Duodenal mucosa (tissue), 2 donors: Measurements from ENCODE around the gene PIGX.
"Not testable (repeated sequence)": the region's sequence is repeated elsewhere in the genome, so short reads cannot be mapped to it uniquely, and the experiment has no call there.

Experiments
- H3K27ac ChIP-seq: one replicate; pipeline ENCODE4 v1.7.0; 2013; ENCODE audit warnings: low read depth, low read length
- H3K27me3 ChIP-seq, 2 donors: one replicate each; pipeline ENCODE4 v1.7.0; 2013; ENCODE audit warnings: low read length in 2 of 2, control low read depth in 1 of 2; ENCODE audit not compliant: insufficient read depth in 2 of 2, control insufficient read depth in 1 of 2
- H3K36me3 ChIP-seq, 2 donors: one replicate each; pipeline ENCODE4 v1.7.0; 2013; ENCODE audit warnings: low read length in 2 of 2, control low read depth in 1 of 2; ENCODE audit not compliant: insufficient read depth in 2 of 2, control insufficient read depth in 1 of 2
- H3K4me1 ChIP-seq, 2 donors: one replicate each; pipeline ENCODE4 v1.7.0; 2013; ENCODE audit warnings: low read length in 2 of 2, control low read depth in 1 of 2; ENCODE audit not compliant: insufficient read depth in 2 of 2, control insufficient read depth in 1 of 2
- H3K4me3 ChIP-seq, 2 donors: one replicate each; pipeline ENCODE4 v1.7.0; 2013; ENCODE audit warnings: low read length in 2 of 2, low read depth in 1 of 2
- H3K9ac ChIP-seq, 2 donors: one replicate each; pipeline ENCODE4 v1.7.0; 2013; ENCODE audit warnings: low read length in 2 of 2, low read depth in 1 of 2
- H3K9me3 ChIP-seq, 2 donors: one replicate each; pipeline ENCODE4 v1.7.0; 2013; ENCODE audit warnings: low read length in 2 of 2, control low read depth in 1 of 2; ENCODE audit not compliant: control insufficient read depth in 1 of 2

The PIGX gene

DNA sequence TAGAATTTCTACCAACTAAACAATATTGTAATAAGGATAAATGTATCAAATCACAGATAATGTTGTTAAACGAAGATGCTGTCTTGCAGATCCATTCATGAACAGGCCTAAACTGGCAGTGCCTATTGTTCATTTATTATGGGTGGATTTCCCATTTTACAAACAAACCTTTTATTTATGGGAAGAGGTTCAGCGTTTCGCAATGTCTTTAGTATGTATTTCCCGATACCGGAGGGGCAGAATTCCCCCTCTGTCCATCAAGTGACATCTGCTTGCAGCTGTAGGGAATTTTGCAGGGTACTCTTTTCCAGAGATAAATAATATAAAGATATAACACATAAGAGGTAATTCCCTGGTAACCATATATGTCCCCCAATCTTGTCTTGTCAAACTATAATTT lies 5.8 kb upstream of the PIGX start:
- H3K9me3 ChIP-seq: no peaks in the 10 kb centered on the region
- no peaks in the 10 kb centered on the region for H3K36me3 ChIP-seq
- no peak overlapping the region for H3K27ac ChIP-seq

DNA sequence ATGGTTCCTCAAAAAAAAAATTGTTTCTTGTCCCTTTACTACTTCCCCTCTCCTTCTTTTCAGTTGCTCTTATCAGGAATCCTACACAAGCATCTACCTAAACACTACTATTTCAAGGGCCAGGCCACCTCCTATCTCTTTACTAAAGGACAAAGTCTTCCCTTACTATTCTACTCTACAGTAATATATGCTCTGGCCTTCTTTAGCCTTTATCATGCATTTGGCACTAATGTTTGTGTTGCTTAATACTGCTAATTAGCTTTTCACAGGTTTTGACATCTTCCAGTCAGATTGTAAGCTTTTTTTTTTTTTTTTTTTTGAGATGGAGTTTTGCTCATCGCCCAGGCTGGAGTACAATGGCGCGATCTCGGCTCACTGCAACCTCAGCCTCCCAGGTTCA lies 5.4 kb upstream of the PIGX start:
- Histone ChIP-seq H3K27me3 (no peaks in the 10 kb centered on the region), H3K4me1 (peaks cover 7% of the 10 kb centered on the region in 2 donors), H3K36me3 (no peaks in the 10 kb centered on the region), H3K9ac (no peak overlapping the region), H3K27ac (no peak overlapping the region), H3K9me3 (no peaks in the 10 kb centered on the region), H3K4me3 (no peak overlapping the region)

More for the DNA sequence above, 5.8 kb upstream of the PIGX start:
- Histone ChIP-seq H3K9ac (no peak overlapping the region), H3K4me1 (peaks cover 3% of the 10 kb centered on the region in 2 donors), H3K27me3 (no peaks in the 10 kb centered on the region), H3K4me3 (no peak overlapping the region)

DNA sequence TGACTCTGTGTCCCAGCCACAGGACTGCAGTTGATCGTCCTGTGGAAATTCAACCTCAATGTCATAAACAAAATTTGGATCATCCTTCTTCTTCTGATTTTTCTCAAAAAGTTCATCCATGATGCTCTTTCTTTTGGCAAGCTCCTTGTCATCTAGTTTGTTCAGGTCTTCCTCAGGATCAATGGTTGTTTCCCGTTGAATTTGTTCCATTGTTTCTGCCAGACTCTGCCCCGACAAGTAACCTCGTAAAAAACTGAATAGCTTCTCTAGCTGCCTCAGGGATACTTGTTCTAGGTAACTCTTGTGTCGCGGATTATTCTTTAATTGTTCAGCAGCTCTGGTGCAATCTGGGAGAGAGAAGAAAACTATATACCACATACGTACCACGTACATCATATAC lies 4.6 kb upstream of the PIGX start:
- Histone ChIP-seq H3K27ac (no peak overlapping the region), H3K9me3 (no peaks in the 10 kb centered on the region), H3K4me3 (no peak overlapping the region), H3K4me1 (peaks cover 7 to 8% of the 10 kb centered on the region in 2 donors), H3K9ac (no peak overlapping the region), H3K36me3 (no peaks in the 10 kb centered on the region), H3K27me3 (no peaks in the 10 kb centered on the region)

DNA sequence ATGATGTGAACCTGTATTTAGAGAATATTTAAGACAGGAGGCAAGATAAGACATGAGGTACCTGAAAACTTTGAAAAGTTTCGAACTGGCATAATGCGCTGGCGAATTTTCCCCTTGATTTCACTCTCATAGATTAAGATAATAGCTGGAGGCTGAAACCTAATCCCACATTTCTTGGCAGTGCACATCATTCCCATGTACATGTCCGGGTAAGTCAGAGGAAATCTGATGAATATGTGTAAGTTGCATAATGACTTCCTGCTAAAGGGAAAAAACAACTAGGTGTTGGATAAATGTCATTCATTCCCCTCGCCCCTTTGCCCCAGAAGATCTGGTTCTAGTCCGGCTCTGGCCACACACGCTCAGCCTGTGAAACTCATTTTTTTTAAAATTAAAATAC lies 3.7 kb upstream of the PIGX start:
- Histone ChIP-seq H3K36me3 (no peaks in the 10 kb centered on the region), H3K27me3 (no peaks in the 10 kb centered on the region), H3K9ac (no peak overlapping the region), H3K4me3 (no peak overlapping the region), H3K9me3 (no peaks in the 10 kb centered on the region), H3K27ac (no peak overlapping the region), H3K4me1 (peaks cover 13% of the 10 kb centered on the region in 2 donors)

DNA sequence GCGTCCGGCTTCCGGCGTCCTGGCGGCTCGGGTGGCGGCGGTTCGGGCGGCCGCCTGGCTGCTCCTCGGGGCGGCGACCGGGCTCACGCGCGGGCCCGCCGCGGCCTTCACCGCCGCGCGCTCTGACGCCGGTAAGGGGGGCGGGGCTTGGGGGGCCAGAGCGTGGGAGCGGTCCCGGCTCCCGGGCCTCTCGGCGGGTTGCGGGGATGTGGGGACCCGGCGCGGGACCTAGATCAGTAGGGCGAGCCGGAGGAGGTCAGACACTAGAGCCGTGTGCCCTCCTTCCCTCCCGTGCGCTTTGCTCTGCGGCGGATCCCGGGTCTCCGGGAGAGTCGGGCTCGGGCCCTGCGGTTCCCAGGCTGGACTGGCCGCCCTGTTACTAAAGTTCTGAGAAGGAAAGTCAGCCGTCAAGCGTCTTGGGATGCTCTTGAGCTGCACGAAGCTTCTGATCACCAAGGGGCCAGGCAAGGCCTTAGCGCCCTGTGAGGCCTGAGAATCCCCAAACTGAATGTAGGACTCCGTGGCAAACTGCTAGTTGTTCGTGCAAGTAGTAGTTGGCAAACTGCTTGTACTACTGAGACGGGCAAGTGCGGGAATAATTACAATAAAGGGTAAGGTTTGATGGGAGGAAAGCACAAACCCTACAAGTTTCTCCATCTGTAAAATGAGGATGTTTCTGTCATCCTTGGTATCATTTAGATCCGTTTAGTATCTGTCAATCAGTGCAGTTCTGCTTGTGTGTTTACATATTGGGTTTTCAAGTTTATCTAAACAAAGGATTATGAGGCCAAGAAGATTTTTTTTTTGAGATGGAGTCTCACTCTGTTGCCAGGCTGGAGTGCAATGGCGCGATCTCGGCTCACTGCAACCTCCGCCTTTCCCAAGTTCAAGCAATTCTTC lies 587 bp downstream of the PIGX start:
- Histone ChIP-seq H3K4me1 (peaks cover 13% of the 10 kb centered on the region in 2 donors), H3K27me3 (no peaks in the 10 kb centered on the region), H3K4me3 (peak overlapping the region; percentile 88 to 95), H3K27ac (peak overlapping the region; percentile 80), H3K36me3 (no peaks in the 10 kb centered on the region), H3K9me3 (no peaks in the 10 kb centered on the region), H3K9ac (peak overlapping the region; percentile 54 to 80)

DNA sequence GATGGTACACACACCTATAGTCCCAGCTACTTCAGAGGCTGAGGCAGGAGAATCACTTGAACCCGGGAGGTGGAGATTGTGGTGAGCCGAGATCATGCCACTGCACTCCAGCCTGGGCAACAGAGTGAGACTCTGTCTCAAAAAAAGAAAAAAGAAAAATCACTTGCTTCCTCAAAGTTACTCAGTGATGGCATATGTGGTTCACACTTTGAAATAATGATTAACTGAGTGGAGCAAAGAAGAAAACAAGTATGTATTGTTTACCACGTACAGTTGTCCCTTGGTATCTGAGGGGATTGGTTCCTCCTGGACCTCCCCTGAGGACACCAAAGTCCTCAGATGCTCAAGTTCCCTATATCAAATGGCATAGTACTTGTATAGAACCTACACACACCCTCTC lies 5.0 kb downstream of the PIGX start:
- H3K9ac ChIP-seq, H3K4me3 ChIP-seq, H3K27me3 ChIP-seq, H3K9me3 ChIP-seq, H3K4me1 ChIP-seq, H3K36me3 ChIP-seq, H3K27ac ChIP-seq: not testable (repeated sequence)

DNA sequence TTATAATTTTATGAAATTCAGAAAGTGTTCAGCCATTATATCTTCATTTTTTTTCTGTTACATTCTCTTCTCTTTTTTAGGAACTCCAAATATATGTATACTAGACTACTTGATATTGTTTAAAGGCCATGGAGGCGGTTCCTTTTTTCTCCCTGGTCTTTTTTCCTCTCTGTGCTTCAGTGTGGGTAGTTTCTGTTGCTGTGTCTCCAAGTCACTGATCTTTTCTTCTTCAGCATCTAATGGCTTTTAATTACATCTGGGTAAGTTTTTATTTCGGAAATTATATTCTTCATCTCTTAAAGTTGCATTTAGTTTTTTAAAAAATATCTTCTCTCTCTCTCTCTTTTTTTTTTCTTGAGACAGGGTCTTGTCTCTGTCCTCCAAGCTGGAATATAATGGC lies 8.9 kb downstream of the PIGX start:
- H3K9ac ChIP-seq: no peak overlapping the region
- peaks cover 0 to 4% of the 10 kb centered on the region in 2 donors for H3K36me3 ChIP-seq
- H3K27ac ChIP-seq: no peak overlapping the region
- H3K4me3 ChIP-seq: no peak overlapping the region
- H3K27me3 ChIP-seq: no peaks in the 10 kb centered on the region
- H3K9me3 ChIP-seq: no peaks in the 10 kb centered on the region
- peaks cover 0 to 2% of the 10 kb centered on the region in 2 donors for H3K4me1 ChIP-seq

DNA sequence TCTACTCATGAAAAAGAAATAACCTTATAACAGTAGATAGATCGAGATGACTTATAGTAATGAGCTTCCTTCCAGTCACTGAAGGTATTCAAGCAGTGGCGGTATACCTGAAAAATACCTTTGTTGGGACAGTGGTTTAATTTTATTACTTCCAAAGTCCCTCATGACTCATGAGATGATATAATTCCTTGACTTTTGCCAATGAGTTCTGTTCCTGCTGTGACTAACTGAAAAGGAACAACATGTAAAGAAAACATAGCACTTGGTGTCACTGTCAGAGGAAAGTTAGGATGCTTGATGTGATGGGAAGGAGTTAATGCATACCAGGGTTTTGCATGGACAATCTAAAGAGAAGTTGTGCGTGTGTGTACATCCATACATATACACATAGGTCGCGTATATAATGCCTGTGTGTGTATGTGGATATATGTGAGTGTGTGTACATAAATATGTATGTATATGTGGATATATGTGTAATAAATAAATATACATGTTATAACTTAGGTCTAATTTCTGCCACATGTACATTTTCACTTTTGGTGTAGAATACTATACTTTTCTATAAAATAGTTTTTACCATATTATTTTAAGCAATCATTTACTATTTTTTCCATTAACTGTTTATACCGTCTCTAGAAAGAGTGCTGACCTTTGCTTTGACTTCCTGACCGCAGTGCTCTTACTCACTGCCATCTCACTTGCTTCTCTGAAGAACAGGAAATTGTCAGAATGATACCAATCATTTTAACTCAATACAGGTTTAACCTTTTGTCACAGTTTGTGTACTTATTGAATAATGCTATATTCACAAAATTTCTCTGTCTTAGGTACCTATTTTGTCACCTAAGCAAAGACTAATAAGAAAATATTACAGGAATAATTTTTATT lies 14.9 kb downstream of the PIGX start:
- Histone ChIP-seq H3K27me3 (no peaks in the 10 kb centered on the region), H3K9ac (no peak overlapping the region), H3K27ac (no peak overlapping the region), H3K9me3 (no peaks in the 10 kb centered on the region), H3K36me3 (peaks cover 0 to 8% of the 10 kb centered on the region in 2 donors), H3K4me1 (peaks cover 0 to 6% of the 10 kb centered on the region in 2 donors), H3K4me3 (no peak overlapping the region)

DNA sequence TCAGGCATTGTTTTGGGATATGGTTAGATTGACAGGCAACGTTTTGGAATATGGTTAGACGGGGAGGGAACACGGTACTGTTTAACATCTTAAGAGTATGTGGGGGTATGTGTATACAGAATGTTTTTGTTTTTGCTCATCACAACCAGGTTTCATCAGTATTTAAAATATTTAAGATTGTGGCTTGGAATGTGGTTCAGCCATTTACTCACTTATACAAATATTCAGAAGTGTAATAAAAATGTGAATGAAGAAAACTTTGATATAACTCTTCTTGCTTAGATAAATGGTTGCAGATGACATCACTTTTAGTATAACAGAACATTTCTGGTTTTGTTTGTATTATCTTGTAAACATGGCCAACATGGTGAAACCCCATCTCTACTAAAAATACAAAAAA lies 23.6 kb downstream of the PIGX start:
- Histone ChIP-seq H3K4me3 (no peak overlapping the region), H3K4me1 (peaks cover 0 to 4% of the 10 kb centered on the region in 2 donors), H3K9me3 (no peaks in the 10 kb centered on the region), H3K27me3 (no peaks in the 10 kb centered on the region), H3K27ac (no peak overlapping the region), H3K36me3 (no peaks in the 10 kb centered on the region), H3K9ac (no peak overlapping the region)
